Subcutaneous adipose tissue (tissue), 4 donors: ENCODE results near the gene FOXP1. TPM values are rescaled to one million over a fixed set of nuclear protein-coding genes. Genes with fewer than 3 reads are reported as not detected.

Source experiments
- total RNA-seq, 4 donors: library from RNA; depleted of rRNA; stranded (reverse); fragments of >200 nt; gene quantifications; one replicate each; pipeline ENCODE4 v1.1.0, GENCODE V29; 2016
- TF ChIP-seq, protein P1 (sequence below): fragments of 450-650 bp; IDR thresholded peaks from one replicate; pipeline ENCODE4 v1.5.1; 2016; ENCODE audit warnings: low read depth, mild to moderate bottlenecking, control low read depth, antibody characterized with exemption, moderate library complexity

Gene FOXP1
- total RNA-seq, 4 donors from 2014 or later = 70.5 to 96.7 (median 88.0) TPM

DNA sequence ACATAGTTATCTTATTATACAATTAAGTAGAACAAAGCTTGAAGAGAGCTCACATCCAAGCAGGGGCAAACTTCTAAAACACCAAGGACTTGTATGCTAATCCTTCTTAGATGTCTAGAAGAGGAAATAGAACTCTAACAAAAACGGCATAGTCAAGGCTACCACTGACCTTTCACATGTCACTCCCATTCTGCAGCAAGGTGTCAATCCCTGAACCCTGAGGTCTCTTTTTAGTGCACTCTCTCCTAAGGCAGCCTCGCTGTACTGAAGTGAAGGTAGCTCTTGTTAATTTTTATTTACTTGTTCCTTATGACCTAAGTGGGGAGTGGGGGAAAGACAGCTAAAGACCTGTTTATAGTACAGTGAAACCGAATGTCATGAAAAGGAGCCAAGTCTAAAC is 506.5 kb downstream of the FOXP1 start:
- TF ChIP-seq, protein P1, sequence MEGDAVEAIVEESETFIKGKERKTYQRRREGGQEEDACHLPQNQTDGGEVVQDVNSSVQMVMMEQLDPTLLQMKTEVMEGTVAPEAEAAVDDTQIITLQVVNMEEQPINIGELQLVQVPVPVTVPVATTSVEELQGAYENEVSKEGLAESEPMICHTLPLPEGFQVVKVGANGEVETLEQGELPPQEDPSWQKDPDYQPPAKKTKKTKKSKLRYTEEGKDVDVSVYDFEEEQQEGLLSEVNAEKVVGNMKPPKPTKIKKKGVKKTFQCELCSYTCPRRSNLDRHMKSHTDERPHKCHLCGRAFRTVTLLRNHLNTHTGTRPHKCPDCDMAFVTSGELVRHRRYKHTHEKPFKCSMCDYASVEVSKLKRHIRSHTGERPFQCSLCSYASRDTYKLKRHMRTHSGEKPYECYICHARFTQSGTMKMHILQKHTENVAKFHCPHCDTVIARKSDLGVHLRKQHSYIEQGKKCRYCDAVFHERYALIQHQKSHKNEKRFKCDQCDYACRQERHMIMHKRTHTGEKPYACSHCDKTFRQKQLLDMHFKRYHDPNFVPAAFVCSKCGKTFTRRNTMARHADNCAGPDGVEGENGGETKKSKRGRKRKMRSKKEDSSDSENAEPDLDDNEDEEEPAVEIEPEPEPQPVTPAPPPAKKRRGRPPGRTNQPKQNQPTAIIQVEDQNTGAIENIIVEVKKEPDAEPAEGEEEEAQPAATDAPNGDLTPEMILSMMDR = no peak

DNA sequence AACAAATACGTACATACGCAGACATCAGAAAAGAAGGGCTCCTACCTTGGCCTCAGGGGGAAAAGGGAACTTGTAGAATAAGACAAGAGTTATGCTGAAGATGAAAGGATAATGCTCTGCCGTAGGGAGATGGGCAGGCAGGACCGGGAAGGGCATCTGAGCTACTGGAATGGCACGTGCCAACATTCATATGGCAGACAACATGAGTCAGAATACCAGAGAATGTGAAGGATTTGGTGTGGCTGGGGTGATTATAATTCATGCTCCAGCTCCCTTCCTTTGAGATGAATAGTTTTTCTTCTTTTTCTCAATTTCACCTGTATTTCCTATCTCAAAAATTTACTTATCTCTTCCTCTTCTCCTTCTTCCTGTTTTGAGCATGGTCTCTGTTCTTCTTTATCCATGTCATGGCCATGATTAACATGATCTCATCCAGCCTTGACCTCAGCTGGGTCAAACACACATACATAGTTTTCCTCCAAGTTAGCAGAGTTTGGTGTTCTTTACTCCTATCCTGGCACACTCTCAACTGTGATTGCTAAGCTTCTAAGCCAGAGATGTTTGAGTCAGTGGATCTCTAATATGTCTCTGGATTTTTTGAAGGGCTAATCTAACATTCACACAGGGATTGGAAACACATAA is 507.0 kb downstream of the FOXP1 start:
- TF ChIP-seq, protein P1 = no peak

DNA sequence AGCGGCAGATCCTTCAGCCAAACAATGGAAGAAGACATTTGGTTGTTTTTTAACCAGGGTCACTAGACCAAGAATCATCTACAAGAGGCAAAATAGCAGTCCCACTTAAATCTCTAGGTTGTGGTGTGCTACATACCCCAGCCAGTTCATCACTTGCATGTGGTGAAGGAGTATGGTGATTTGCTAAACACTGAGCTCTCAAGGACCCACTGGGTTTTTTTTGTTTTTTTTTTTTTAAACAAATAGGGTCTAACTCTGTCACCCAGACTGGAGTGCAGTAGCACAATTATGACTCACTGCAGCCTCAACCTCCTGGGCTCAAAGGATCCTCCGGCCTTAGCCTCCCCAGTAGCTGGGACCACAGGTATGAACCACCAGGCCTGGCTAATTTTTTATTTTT is 508.0 kb downstream of the FOXP1 start:
- TF ChIP-seq, protein P1 = no peak

DNA sequence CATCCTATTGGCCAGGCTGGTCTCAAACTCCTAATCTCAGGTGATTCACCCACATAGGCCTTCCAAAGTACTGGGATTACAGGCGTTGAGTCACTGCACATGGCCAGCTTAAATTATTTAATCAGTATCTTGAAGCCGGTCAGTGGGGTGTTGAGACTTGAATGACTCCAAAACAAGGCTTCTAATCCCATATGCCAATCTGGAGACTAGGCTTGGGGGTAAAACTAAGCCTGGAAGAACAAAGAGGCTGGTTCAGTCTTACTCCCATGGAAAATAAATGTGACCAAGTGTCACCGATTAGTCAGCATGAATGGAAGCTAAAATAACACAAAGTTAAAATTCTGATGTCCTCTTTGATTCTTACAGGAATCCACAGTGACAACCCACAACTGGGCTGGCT is 509.1 kb downstream of the FOXP1 start:
- TF ChIP-seq, protein P1 = no peak

DNA sequence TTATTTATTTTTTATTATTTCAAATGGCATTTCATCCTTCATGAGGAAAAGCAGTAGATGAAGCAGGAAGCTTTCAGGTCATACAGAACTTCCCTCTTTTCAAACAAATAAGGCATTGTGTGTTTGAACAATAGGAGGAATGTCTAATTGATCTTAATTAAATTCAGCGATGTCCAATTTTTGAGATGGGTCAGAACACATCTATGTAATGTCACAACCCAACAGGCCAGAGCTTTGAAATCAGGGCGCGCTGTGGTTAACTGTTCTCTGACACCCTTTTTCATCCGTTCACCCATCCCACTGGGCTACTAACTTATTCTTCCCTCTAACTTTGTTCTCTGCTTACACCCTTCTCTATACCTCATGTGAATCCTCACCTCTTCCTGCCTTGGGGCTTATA is 510.5 kb downstream of the FOXP1 start:
- TF ChIP-seq, protein P1 = no peak

DNA sequence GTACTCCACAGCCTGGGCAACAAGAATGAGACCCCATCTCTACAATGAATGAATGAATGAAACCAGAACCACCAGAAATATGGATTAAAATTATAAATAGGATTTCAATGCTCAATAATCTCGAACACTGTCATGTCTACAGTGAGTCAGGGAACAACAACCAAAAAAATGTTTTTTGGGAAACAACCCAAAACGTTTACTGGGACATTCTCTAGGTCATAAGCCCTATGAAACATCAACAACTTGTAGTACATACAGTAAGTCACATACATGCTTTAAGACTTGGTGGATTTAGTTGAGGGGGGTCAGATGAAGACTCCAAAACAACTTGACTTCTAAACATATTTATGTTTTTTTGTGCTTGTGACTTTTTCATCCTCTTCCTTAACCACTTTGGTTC is 511.2 kb downstream of the FOXP1 start:
- TF ChIP-seq, protein P1 = no peak

DNA sequence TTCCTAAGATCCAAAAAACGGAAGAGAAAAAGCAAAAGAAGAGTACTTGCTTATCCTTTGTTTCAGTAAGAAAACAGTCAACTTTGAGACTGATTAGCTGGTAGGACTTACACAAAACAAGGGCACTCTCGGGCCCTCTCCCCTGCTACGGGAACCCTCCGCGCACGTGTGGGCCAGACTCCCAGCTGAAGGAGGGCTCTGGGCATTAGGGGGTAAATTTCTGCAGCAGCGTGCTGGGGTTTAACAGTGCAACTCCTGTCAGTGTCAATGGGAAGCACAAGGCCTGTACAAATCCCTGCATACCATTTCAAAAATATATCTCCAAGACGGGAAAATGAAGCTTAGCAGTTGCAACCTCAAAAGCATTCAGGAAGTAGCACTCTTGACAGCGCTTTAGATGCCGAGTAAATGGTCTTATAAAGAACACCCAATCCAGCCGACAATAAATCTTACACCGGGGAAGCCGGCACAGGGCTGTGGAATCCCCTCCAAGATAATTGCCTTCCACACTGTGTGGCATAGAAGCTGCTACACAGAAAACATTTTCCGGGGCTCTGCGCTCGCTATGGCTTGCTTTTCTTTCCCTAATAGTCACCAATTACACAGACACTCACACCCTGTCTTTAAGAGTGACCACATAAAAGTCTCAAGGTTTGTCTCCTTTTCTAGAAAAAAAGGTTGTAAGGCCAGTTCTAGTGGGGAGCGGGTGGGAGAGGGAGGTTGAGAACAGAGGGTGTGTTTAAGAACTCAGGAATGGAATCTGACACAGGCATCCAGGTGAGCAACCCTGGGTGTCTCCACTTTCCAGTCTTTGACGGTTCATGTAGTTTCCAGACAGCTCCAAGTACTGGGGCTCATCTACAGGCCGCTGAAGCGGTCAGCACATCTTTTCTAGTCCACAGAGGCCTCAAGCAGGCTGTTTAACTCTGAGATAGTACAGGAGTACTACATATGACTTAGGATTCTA is 512.7 kb downstream of the FOXP1 start:
- TF ChIP-seq, protein P1 = no peak
